SU-DHL-6 (cell line): Measurements from ENCODE around the gene PACS2.

Source experiments
- EZH2phosphoT487 ChIP-seq: fragments of 200-600 bp; sonication (generic), shearing (Covaris generic); conservative IDR thresholded peaks from 2 replicates; pipeline ENCODE4 v1.6.1; 2018; ENCODE audit warnings: mild to moderate bottlenecking, antibody characterized with exemption, low read length, moderate library complexity, mixed read lengths
- TF ChIP-seq, protein P1 (sequence below): fragments of 200-600 bp; sonication (generic); IDR thresholded peaks from one replicate; pipeline ENCODE4 v1.5.1; 2017; ENCODE audit warnings: antibody characterized with exemption, mild to moderate bottlenecking, low read length, moderate library complexity; ENCODE audit not compliant: insufficient read depth, poor library complexity, severe bottlenecking

DNA sequence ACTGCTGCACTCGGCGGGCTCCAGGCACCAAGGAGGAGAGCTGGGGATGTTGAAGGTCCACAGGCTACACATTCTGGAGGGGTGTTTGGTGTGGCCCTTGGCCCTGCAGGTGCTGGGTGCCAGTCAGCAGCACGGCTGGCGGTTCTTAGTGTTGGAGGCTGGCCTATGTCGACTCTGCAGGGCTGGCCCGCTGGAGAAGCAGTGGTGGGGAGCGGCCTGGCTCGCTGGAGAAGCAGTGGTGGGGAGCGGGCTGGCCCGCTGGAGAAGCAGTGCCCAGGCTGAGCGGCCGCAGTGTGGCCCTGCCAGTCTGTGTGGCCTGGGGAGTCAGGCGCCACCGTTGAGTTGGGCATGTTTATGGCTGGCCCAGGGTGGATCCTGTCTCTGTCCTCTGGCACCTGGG, 132.4 kb downstream of the PACS2 start:
- TF ChIP-seq, protein P1, sequence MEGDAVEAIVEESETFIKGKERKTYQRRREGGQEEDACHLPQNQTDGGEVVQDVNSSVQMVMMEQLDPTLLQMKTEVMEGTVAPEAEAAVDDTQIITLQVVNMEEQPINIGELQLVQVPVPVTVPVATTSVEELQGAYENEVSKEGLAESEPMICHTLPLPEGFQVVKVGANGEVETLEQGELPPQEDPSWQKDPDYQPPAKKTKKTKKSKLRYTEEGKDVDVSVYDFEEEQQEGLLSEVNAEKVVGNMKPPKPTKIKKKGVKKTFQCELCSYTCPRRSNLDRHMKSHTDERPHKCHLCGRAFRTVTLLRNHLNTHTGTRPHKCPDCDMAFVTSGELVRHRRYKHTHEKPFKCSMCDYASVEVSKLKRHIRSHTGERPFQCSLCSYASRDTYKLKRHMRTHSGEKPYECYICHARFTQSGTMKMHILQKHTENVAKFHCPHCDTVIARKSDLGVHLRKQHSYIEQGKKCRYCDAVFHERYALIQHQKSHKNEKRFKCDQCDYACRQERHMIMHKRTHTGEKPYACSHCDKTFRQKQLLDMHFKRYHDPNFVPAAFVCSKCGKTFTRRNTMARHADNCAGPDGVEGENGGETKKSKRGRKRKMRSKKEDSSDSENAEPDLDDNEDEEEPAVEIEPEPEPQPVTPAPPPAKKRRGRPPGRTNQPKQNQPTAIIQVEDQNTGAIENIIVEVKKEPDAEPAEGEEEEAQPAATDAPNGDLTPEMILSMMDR, result no peak
- TF ChIP-seq EZH2phosphoT487, result no peak
